Measurements from ENCODE around the gene TMEM196. TPM values are rescaled to one million over a fixed set of nuclear protein-coding genes. Genes with fewer than 3 reads are reported as not detected.

The TMEM196 gene
- total and polyA plus RNA-seq, 3 donors from 2014 or later, result 0.12 TPM; not detected in 2

DNA sequence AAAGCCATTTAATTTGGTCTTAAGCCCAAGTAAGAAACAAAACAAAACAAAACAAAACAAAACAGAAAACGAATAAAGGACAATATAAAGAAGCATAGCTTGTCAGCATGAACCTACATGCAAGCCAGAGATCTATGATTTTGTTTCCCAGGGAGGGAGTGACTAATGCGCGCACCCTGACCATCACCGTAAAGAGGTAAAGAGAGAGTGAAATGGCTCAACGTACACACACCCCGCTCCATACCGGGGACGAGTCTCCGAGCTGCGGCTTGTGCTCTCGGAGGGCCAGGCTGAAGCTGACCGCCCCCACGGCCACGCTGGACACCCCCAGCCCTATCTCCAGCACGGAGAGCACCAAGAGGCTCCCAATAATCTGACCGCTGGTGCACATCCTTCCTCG is 1.1 kb downstream of the TMEM196 start:
- Histone ChIP-seq H3K27me3 (no peaks in the 10 kb centered on the region), H3K27ac (no peak overlapping the region), H3K9me3 (no peaks in the 10 kb centered on the region), H3K4me3 (peak overlapping the region; percentile 31 to 51), H3K36me3 (ENCODE audit: low read depth, missing control alignments) (no peaks in the 10 kb centered on the region), H3K4me1 (peaks cover 7% of the 10 kb centered on the region)
- DNase-seq, result no peak
- intact Hi-C loops (cut with DNase I; ENCODE audit: low total_unique reads), result no loop called here
- TF ChIP-seq, protein P1, sequence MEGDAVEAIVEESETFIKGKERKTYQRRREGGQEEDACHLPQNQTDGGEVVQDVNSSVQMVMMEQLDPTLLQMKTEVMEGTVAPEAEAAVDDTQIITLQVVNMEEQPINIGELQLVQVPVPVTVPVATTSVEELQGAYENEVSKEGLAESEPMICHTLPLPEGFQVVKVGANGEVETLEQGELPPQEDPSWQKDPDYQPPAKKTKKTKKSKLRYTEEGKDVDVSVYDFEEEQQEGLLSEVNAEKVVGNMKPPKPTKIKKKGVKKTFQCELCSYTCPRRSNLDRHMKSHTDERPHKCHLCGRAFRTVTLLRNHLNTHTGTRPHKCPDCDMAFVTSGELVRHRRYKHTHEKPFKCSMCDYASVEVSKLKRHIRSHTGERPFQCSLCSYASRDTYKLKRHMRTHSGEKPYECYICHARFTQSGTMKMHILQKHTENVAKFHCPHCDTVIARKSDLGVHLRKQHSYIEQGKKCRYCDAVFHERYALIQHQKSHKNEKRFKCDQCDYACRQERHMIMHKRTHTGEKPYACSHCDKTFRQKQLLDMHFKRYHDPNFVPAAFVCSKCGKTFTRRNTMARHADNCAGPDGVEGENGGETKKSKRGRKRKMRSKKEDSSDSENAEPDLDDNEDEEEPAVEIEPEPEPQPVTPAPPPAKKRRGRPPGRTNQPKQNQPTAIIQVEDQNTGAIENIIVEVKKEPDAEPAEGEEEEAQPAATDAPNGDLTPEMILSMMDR (IDR thresholded peaks at IDR 0.05), result no peak
- TF ChIP-seq POLR2A (IDR thresholded peaks at IDR 0.05), result no peak
- WGBS, 2 donors, result 2 to 3% methylated on average over 17 of the region's 17 CpGs

DNA sequence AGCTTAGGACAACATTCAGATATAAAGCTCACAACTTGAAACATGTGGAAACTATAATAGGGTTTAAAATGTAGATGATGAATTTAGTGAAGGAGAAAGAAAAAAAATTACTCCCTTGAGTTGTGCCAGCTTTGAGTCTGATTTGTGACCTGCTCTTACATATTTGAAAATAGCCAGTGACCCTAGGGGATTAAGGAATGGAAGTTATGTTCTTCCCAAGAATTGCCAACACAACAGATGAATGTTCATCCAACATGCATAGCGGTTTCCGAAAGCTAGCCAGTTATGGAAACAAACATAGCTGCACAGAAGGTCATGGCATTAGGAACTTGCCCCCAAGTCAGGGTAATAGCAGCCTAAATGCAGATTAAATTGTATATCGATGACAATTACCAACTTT is 10.8 kb downstream of the TMEM196 start:
- Histone ChIP-seq H3K36me3 (ENCODE audit: low read depth, missing control alignments) (no peaks in the 10 kb centered on the region), H3K4me1 (no peaks in the 10 kb centered on the region), H3K27me3 (no peaks in the 10 kb centered on the region), H3K4me3 (no peak overlapping the region), H3K9me3 (no peaks in the 10 kb centered on the region), H3K27ac (no peak overlapping the region)
- 70 to 95% methylated on average over 3 of the region's 3 CpGs for WGBS, 2 donors
- DNase-seq, result no peak
- intact Hi-C loops (cut with DNase I; ENCODE audit: low total_unique reads), result no loop called here
- TF ChIP-seq, protein P1 (IDR thresholded peaks at IDR 0.05), result no peak
- TF ChIP-seq POLR2A (IDR thresholded peaks at IDR 0.05), result no peak

DNA sequence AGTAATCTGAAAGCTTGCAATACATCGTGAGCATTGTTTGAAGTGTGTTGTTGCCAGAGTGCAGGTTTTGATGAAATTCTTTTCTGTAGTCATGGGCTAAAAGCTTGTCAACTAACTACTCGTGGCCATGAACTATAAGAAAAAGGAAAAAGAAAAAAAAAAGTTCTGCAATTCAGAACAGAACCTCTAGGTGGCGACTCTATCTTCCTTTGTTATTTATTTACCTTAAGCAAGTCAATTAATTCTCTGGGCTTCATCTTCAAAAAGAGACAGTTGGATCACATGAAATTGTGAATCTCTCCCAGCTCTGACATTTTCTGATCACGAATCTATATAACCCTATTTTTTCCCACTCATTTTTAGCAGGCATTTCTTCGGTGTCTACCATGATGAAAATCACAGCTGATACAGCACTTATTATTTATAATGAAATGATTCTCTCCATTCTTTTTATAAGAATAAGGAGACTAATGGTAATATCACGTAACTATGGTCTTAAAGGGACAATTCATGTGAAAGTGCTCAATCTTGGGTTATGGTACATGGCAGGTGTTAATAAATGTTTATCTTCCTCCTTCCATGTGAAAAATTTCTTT is 18.8 kb downstream of the TMEM196 start:
- Histone ChIP-seq H3K9me3 (no peaks in the 10 kb centered on the region), H3K36me3 (ENCODE audit: low read depth, missing control alignments) (no peaks in the 10 kb centered on the region), H3K27me3 (no peaks in the 10 kb centered on the region), H3K4me3 (no peak overlapping the region), H3K27ac (no peak overlapping the region), H3K4me1 (no peaks in the 10 kb centered on the region)
- intact Hi-C loops (cut with DNase I; ENCODE audit: low total_unique reads), result no loop called here
- WGBS, 2 donors, result 40 to 45% methylated on average over 6 of the region's 6 CpGs
- DNase-seq, result no peak
- TF ChIP-seq POLR2A (IDR thresholded peaks at IDR 0.05), result no peak
- TF ChIP-seq, protein P1 (IDR thresholded peaks at IDR 0.05), result peak; percentile 44 to 90 (median 66)

DNA sequence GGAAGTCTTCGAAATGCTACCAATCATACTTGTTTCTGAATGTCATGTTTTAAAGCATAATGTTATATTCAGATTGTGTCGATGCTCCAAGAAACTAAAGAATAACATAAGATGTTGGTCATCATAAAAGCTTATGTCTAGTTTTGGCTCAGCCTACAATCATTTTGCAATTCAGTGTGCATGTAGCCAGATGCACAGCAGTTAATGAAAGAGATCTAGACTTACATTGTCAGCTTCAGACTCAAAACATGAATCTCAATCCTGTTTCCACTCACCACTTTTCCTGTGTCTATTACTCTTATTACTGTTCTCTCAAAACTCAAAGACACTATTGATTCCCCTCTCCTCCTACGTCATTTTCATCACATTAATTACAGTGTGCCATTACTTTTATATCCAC is 21.4 kb downstream of the TMEM196 start:
- H3K36me3 ChIP-seq (ENCODE audit: low read depth, missing control alignments), result no peaks in the 10 kb centered on the region
- no peaks in the 10 kb centered on the region for H3K4me1 ChIP-seq
- H3K27me3 ChIP-seq, result no peaks in the 10 kb centered on the region
- 86 to 87% methylated on average over 3 of the region's 3 CpGs for whole genome bisulfite sequencing, 2 donors
- no peak overlapping the region for H3K4me3 ChIP-seq
- TF ChIP-seq, protein P1 (IDR thresholded peaks at IDR 0.05), result no peak
- TF ChIP-seq POLR2A (IDR thresholded peaks at IDR 0.05), result no peak
- no peak for DNase-seq
- intact Hi-C loops (cut with DNase I; ENCODE audit: low total_unique reads), result no loop called here
- H3K27ac ChIP-seq, result no peak overlapping the region
- no peaks in the 10 kb centered on the region for H3K9me3 ChIP-seq

DNA sequence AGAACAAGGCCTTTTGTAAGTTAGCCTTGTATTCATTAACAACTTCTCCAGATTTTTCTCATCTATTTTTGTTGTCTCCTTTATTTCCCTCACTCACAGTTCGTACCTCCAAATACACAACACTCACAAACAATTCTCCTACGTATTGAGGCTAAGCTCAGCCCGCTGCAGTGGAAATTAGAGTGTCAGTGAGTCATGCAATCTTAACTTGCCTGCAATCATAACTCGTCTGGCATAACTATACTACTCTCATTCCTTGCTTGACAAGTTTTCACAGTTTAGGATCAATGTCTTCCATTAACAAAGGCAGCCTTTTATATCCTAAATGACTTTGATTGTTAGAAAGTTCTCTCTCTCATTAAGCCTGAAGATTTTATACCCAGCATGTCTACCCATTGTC is 23.8 kb downstream of the TMEM196 start:
- intact Hi-C loops (cut with DNase I; ENCODE audit: low total_unique reads), result no loop called here
- Histone ChIP-seq H3K27ac (no peak overlapping the region), H3K4me1 (no peaks in the 10 kb centered on the region), H3K27me3 (no peaks in the 10 kb centered on the region), H3K36me3 (ENCODE audit: low read depth, missing control alignments) (no peaks in the 10 kb centered on the region), H3K4me3 (no peak overlapping the region), H3K9me3 (no peaks in the 10 kb centered on the region)
- no peak for DNase-seq
- 86 to 88% methylated on average over 4 of the region's 4 CpGs for WGBS, 2 donors
- TF ChIP-seq POLR2A (IDR thresholded peaks at IDR 0.05), result no peak
- TF ChIP-seq, protein P1 (IDR thresholded peaks at IDR 0.05), result no peak

All from testis (tissue), 3 donors.